ENCODE data around the gene CSNK2B. TPM values are rescaled to one million over a fixed set of nuclear protein-coding genes. Genes with fewer than 3 reads are reported as not detected.

CSNK2B gene
- total RNA-seq, 1 experiment from 2014 or later = 224 TPM

DNA sequence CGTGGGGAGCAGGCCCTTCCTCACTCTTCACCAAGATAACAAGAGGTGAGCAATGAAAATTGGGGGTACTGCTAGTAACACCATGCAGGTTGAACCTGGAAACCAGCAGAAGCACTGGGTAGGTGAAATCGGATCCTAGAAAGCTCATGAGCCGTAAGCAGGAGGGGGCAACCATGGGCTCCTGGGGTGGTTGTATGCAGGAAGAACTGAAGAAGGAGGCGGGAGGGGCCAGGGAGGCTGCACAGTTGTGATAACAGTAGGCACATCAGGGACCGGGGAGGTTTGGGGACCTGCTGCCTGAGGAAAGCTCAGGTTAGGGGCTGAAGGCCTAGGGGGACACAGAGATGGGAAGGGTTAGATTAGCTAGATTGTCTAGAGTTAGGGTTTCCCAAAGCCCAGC lies 20.6 kb downstream of the CSNK2B start:
- peaks cover 11% of the 10 kb centered on the region for H3K36me3 ChIP-seq (replicated peaks; ENCODE audit: control insufficient read depth, insufficient read depth, low read length)
- H3K27me3 ChIP-seq (ENCODE audit: control insufficient read depth, insufficient read depth, low read length) = peaks cover 10% of the 10 kb centered on the region
- no peak overlapping the region for H3K4me3 ChIP-seq (ENCODE audit: insufficient read depth, low read depth, low read length)
- DNase-seq = no peak

DNA sequence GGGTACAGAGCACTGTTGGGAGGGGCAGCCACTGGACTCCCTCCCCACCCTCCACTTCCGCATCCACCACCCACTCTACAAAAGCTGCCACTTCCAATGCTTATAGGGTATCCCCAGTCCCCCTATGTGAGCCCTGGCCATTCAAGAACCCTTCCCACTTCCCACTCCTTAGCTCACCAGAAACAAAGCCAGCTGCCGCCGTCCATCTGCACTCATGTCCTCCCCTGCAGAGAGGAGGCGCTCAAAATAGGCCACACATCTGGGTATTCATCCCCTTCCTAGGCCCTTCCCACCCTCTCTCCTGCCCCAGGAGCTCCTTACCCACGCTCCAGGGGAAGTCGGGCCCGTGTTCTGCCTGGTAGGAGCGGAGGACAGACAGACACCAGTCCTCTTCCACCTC lies 21.4 kb downstream of the CSNK2B start:
- peaks cover 11% of the 10 kb centered on the region for H3K36me3 ChIP-seq (replicated peaks; ENCODE audit: control insufficient read depth, insufficient read depth, low read length)
- DNase-seq = no peak

DNA sequence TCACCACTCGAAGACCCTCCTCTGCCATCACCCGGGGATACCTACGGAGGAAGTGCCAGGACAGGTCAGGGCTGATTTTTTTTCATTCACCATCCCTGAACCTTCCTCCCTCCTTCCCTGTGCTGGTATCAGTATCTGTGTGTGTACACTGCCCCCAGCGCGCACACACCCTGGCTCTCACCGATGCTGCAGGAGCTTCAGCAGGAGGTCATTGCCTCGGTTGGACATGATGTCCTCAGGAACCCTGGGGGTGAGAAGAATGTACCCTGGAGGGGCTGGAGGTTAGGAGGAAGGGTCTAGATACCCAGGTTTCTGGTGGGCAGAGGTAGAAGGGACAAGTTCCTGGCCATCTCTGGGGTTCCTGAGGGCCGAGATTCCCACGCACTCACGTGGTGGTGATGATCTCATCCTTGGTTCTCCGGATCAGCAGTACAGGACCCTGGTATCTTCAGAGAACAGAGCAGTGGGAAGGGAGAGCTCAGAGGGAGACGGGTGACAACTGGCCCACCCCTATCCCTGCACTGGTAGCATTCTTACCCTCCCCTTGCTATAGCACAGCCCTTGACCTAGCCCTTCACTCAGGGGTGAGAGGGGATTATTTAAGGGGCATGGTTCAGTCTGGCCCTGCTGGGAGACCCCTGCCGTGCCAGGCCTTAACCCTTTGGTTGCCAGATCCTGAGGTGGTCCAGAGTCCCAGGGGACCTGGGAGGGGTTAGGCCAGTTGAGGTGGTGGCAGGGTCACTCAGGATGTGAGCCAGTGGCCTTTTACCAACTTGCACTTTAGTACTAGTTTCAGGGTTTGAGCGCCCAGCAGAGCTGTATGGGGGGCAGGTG lies 22.2 kb downstream of the CSNK2B start:
- no peak overlapping the region for H3K4me3 ChIP-seq (ENCODE audit: insufficient read depth, low read depth, low read length)
- DNase-seq = peak; percentile 55
- peaks cover 13% of the 10 kb centered on the region for H3K36me3 ChIP-seq (replicated peaks; ENCODE audit: control insufficient read depth, insufficient read depth, low read length)
- no peaks in the 10 kb centered on the region for H3K27me3 ChIP-seq (ENCODE audit: control insufficient read depth, insufficient read depth, low read length)

More for the DNA sequence above, 21.4 kb downstream of the CSNK2B start:
- Histone ChIP-seq H3K27me3 (ENCODE audit: control insufficient read depth, insufficient read depth, low read length) (peaks cover 2% of the 10 kb centered on the region; the same call in 1 of the 2 replicates), H3K4me3 (ENCODE audit: insufficient read depth, low read depth, low read length) (no peak overlapping the region)

DNA sequence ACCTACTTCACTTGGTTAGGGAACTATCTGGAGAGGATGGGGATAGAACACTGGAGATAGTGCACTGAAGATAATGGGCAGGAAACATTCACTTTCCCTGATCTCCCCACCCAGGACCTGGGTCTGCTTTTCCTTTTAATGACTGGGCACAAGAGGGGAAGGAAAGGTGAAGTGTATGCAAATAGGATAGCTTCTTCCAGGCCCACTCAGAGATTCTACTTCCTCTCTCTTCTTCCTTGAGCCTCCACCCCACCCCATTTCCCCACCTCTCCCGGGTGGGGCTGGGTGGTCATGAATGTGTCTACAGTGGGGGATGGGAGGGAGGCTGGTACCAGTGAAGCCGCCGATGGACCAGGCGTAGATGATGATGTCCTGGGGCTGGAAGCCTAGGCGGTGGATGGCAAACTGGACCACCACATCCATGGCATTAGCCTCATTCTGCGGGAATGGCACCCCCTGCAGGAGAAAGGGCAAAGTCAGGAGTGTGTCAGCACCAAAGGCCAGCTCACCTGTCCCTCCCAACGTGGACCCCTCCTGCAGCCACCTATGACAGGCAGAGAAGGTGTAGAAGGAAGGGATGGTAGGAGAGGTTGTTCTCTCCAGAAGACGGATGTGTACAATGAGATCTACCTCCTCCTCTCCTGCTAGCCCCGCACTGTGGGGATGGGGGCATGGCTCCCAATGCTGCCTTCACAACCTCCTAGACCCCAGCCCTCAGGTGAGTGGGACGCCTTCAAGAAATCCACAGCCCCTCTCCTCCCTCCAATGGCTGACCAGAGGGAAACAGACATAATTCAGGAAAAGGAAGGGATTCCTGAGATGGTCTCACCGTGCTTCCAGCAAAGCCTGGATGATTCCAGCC lies 23.6 kb downstream of the CSNK2B start:
- H3K27me3 ChIP-seq (ENCODE audit: control insufficient read depth, insufficient read depth, low read length) = no peaks in the 10 kb centered on the region
- no peak overlapping the region for H3K4me3 ChIP-seq (ENCODE audit: insufficient read depth, low read depth, low read length)
- H3K36me3 ChIP-seq (replicated peaks; ENCODE audit: control insufficient read depth, insufficient read depth, low read length) = peaks cover 15% of the 10 kb centered on the region
- peak; percentile 81 for DNase-seq

DNA sequence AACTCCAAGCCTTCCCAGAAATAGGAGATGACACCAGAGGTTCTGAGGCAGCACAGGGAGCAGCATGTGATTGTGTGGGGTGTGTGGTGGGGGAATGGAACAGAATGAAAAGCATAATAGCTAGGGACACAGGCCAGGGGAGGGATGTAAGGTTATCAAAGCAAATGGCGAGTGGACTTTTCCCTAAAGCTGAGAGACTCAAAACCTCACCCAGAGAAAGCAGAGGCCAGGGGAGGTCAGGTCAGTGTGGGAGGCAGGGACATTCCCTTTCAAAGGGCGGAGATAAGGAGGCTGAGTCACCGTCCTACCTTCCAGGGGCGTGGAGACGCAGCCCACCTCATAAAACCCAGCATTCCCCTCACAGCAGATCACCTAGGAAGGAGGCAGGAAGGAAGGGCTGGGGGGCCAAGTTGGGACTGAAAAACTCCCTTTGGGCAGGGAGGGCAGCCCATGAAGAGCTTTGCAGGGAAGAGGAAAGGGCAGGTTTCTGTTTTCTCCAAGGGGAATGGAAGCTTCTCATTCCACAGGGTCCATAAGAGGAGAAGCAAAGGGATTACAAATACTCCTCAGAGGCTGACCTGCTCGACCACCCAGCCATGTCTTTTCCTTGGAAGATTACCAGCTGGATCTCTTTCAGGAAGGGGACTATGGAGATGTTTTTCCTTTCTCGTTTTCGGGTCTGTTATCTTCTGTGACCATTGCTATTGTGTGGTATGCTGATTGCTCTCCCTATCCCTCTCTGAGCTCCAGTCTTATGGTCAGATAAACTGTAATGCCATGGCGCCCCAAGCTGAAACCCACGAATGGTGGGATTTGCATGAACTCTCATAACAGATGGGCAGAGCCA lies 24.6 kb downstream of the CSNK2B start:
- no peaks in the 10 kb centered on the region for H3K27me3 ChIP-seq (ENCODE audit: control insufficient read depth, insufficient read depth, low read length)
- peaks cover 18% of the 10 kb centered on the region for H3K36me3 ChIP-seq (replicated peaks; ENCODE audit: control insufficient read depth, insufficient read depth, low read length)
- H3K4me3 ChIP-seq (ENCODE audit: insufficient read depth, low read depth, low read length) = no peak overlapping the region
- DNase-seq = no peak

DNA sequence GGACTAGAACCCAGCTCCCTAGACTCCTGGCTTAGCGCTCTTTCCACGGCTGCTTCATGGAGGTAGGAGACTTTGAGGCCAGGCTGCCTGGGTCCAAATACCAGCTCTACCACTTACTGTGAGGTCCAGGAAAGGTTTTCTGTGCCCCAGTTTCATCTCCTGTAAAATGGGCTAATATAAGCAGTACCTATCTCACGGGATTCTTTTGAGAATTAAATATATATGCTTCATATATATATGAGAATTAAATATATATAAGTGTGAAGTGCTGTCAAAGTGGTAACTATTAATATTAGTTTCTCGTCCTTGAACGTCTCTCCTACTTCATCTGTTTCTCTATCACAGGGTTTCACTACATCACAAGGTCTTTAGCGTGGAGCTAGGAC lies 25.2 kb downstream of the CSNK2B start:
- no peak for DNase-seq
- Histone ChIP-seq H3K27me3 (ENCODE audit: control insufficient read depth, insufficient read depth, low read length) (no peaks in the 10 kb centered on the region), H3K36me3 (replicated peaks; ENCODE audit: control insufficient read depth, insufficient read depth, low read length) (peaks cover 18% of the 10 kb centered on the region), H3K4me3 (ENCODE audit: insufficient read depth, low read depth, low read length) (no peak overlapping the region)

DNA sequence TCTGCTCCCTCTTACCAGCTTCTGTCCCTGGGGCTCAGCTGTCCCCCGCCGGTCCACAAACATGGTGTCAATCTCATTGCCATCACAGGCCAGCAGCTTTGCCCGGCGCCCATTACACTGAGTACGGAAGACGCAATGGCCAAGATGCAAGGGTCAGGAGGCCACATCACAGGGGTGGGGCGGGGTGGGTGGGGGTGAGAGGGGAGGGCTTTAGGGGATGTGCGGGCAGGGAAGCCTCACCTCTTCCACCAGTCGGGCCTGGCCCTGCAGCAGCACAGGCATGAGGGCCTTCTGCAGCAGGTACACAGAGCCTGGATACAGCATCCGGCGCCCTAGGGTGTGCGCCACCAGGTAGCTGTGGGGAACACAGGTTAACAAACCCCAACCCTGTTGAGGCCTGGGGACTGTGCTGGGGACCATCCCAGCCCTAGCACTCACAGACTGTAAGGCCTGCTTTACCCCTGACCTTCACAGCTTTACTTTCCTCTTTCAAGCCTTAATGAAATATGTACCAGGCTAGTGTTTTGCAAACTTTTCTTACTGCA lies 25.8 kb downstream of the CSNK2B start:
- H3K4me3 ChIP-seq (ENCODE audit: insufficient read depth, low read depth, low read length) = no peak overlapping the region
- H3K36me3 ChIP-seq (replicated peaks; ENCODE audit: control insufficient read depth, insufficient read depth, low read length) = peaks cover 19% of the 10 kb centered on the region
- DNase-seq = no peak
- H3K27me3 ChIP-seq (ENCODE audit: control insufficient read depth, insufficient read depth, low read length) = no peaks in the 10 kb centered on the region

DNA sequence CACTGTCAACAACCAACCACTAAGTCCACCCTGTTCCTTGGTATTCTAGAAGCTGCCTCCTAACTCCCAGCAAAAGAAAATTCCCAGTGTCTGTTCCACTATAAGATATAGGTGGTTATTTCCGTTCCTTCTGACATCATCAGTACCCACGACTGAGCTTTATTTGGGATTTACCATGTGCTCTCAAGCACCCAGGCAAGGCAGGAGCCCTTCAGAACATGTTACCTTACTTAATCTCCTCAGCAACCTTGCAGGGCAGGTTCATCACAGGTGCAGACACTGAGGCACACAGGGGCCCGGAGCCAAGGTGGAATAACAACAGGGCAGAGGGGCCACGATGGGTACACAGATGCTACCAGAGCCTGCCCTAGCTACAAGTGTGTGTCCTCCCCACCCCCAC lies 26.5 kb downstream of the CSNK2B start:
- H3K4me3 ChIP-seq (ENCODE audit: insufficient read depth, low read depth, low read length) = no peak overlapping the region
- no peaks in the 10 kb centered on the region for H3K27me3 ChIP-seq (ENCODE audit: control insufficient read depth, insufficient read depth, low read length)
- peaks cover 19% of the 10 kb centered on the region for H3K36me3 ChIP-seq (replicated peaks; ENCODE audit: control insufficient read depth, insufficient read depth, low read length)
- no peak for DNase-seq

DNA sequence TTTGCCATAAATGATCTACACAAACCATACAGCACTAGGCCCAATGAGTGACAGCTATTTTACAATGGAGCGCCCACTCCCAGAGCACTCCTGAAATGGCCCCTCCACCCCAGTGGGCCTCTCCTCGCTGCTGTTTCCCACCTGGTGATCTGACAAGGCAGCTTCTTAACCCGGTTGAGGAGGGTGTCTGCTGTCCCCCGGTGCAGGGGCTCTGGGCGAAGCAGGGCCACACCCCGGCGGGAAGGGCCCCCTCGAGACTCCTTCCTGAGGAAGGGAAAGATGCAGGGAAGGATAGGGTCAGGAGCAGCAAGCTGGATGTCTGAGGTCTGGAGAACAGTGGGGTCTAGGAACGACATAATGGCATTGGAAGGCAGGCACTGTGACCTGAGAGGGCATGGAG lies 27.0 kb downstream of the CSNK2B start:
- DNase-seq = no peak
- Histone ChIP-seq H3K36me3 (replicated peaks; ENCODE audit: control insufficient read depth, insufficient read depth, low read length) (peaks cover 17% of the 10 kb centered on the region), H3K4me3 (ENCODE audit: insufficient read depth, low read depth, low read length) (no peak overlapping the region), H3K27me3 (ENCODE audit: control insufficient read depth, insufficient read depth, low read length) (no peaks in the 10 kb centered on the region)

DNA sequence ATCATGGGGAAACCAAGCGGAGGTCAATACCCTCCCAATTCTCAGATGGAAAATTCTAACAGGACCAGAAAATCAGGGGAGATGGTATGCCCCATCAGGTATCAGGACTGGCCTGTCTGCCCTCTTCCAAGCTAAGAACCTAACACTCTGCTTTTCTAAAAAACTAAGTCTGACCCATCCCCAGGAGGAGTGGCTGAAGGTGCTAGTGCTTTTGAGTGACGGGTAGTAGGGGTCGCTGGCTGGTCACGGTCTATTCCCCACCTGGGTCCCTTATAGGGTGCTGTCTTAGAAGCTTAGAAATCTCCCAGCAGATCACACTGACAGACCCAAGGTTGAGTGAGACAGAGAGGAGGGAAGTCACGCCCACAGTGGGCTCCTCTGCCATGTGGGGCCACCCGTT lies 27.7 kb downstream of the CSNK2B start:
- no peak overlapping the region for H3K4me3 ChIP-seq (ENCODE audit: insufficient read depth, low read depth, low read length)
- H3K36me3 ChIP-seq (replicated peaks; ENCODE audit: control insufficient read depth, insufficient read depth, low read length) = peaks cover 17% of the 10 kb centered on the region
- DNase-seq = no peak
- no peaks in the 10 kb centered on the region for H3K27me3 ChIP-seq (ENCODE audit: control insufficient read depth, insufficient read depth, low read length)

DNA sequence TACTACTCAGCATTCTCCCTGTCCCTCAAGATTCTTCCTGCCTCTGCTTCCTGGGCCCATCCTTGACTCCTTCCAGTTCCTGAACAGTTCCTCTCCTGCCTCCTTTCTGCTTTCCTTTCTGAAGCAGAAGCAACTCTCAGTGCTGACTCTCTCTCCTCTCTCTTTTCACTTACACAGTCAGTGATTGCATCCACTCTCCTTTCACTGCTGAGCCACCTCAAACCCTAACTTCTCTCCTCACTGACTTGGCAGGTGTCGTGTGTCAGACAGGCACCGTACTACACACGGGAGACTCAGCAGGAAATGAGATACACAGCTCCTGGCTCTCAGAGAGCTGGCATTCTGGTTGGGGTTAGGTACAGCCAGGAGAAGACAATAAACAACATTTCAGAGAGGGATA lies 31.7 kb downstream of the CSNK2B start:
- no peak for DNase-seq
- Histone ChIP-seq H3K36me3 (replicated peaks; ENCODE audit: control insufficient read depth, insufficient read depth, low read length) (peaks cover 7% of the 10 kb centered on the region), H3K4me3 (ENCODE audit: insufficient read depth, low read depth, low read length) (no peak overlapping the region), H3K27me3 (ENCODE audit: control insufficient read depth, insufficient read depth, low read length) (no peaks in the 10 kb centered on the region)

DNA sequence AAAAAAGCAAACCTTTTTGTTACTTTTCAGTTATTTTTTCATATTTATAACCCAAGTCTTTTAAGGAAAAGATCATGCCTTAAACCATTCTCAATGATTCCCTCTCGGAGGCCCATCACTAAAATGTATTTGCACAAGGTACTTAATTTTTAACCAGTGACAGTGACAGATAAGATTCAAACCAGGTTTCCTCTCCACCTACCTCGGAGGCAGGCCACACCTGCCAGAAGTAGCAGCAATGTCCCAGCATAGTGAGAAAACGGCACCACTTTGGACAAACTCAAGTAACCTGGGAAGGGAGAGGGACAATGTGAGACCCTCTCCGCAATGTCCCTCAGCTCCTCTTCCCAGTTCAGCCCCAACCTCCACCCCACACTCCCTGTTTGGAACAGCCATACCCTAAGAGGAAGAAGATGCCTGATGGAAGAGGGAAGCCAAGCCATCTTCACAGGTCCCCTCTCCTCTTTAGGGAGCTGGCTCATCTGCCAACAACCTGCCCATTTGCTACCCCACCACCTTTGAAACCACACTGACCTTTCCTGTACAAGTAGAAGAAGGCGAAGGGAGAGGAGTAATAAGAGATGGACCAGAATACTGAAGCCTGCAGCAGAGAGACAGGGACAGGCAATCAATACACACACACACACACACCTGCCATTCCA lies 35.0 kb downstream of the CSNK2B start:
- no peak overlapping the region for H3K4me3 ChIP-seq (ENCODE audit: insufficient read depth, low read depth, low read length)
- no peak for DNase-seq
- peaks cover 2% of the 10 kb centered on the region; the same call in 1 of the 2 replicates for H3K36me3 ChIP-seq (replicated peaks; ENCODE audit: control insufficient read depth, insufficient read depth, low read length)
- H3K27me3 ChIP-seq (ENCODE audit: control insufficient read depth, insufficient read depth, low read length) = no peaks in the 10 kb centered on the region

DNA sequence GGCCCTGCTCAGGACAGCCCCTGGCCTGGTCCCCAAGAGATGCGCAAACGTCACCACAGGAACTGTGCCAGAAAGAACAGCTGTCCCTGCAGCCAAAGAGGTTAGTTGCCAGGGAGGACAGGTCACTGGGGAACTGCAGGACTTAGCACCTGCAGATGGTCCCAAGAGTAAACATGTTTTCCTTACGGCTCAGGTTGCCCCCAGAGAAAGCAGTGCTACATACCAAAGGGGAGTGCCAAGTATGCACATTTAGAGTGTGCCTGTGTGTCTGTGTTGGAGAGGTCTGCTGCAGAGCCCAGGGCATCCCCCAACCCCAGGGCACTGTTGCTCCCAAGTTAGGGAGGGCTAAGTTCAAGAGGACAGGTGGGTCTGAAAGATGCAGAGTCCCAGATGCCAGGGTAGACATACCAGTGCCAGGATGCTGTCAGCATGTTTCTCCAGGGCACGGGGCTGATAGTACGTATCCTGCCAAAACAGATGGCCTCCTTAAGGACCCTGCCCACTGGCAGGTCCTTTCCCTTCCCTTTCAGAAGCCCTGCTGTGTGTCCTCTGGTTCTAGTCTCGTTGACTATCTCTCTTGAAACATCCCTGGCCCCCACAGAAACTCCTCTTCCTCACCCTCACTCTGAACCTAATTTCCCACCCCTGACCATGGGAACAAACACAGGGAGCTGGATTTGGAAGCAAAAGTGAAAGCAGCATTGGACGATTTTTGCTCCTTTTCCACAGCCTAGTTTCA lies 36.0 kb downstream of the CSNK2B start:
- H3K27me3 ChIP-seq (ENCODE audit: control insufficient read depth, insufficient read depth, low read length) = no peaks in the 10 kb centered on the region
- peak overlapping the region; percentile 87 for H3K4me3 ChIP-seq (ENCODE audit: insufficient read depth, low read depth, low read length)
- no peaks in the 10 kb centered on the region; the same call in 1 of the 2 replicates for H3K36me3 ChIP-seq (replicated peaks; ENCODE audit: control insufficient read depth, insufficient read depth, low read length)
- DNase-seq = no peak
